ENCODE measurements around the gene ACTN1. TPM values are rescaled to one million over a fixed set of nuclear protein-coding genes. Genes with fewer than 3 reads are reported as not detected.
A peak's percentile ranks its signal among the peaks of the same experiment; 100 is the strongest.
"Not testable (repeated sequence)": the region's sequence is repeated elsewhere in the genome, so short reads cannot be mapped to it uniquely, and the experiment has no call there.

The ACTN1 gene
- total RNA-seq (100 to 1,000 TPM in 2 of 6 donors, 10 to 100 TPM in 4; 41.4 to 133 (median 50.9) TPM), polyA plus RNA-seq (10 to 100 TPM; 24.4 to 47.3 TPM)

DNA sequence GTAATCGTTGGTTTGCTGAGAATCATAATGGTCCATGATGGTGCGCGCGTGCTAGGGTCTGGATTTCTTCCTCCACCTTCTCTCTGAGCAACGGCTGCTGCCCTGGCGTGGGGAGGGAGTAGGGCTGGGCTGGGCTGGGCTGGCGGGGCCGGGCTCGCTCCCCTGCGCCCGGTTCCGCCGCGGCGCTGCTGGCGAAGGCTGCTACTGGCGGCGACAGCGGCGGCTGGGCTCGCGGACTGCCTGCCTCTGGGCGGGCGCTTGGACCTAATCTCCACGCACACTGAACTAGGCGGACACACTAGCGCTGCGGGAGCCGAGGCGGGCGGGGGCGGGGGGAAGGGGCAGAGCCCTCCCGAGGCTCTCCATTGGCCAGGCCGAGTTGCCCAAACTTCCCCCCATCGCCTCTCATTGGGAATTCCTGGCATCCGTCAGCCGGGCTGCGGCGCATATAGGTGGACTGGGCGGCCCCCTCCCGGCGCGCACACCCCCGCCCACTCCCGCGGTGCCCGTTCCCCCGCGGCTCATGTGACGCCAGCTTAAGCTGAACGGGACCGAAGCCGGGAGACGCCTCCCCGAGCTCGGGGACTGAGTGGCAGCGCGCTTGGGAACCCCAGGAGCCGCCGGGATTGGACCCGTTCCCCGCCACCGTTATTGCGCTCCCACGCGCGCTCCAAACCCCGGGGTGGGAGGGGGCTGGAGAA, at the start of gene ACTN1:
Gene ACTN1, minus strand, starts transcription at position 282 of the 701 bp plus-strand sequence. Its CDS starts 246 bp downstream, at position 36.
- peak; percentile 81 to 87 (median 84) for ATAC-seq
- H3K36me3 ChIP-seq = no peaks in the 10 kb centered on the region
- H3K4me1 ChIP-seq = peaks cover 5 to 33% (median 10%) of the 10 kb centered on the region in 3 donors
- peak; percentile 93 to 96 (median 94) for DNase-seq
- H3K27me3 ChIP-seq = no peaks in the 10 kb centered on the region
- 0 to 1% methylated on average over 64 to 68 of the region's 68 CpGs for WGBS, 2 donors
- intact Hi-C loops (cut with DNase I) = no loop called here
- H3K9me3 ChIP-seq = no peaks in the 10 kb centered on the region
- TF ChIP-seq, protein P1, sequence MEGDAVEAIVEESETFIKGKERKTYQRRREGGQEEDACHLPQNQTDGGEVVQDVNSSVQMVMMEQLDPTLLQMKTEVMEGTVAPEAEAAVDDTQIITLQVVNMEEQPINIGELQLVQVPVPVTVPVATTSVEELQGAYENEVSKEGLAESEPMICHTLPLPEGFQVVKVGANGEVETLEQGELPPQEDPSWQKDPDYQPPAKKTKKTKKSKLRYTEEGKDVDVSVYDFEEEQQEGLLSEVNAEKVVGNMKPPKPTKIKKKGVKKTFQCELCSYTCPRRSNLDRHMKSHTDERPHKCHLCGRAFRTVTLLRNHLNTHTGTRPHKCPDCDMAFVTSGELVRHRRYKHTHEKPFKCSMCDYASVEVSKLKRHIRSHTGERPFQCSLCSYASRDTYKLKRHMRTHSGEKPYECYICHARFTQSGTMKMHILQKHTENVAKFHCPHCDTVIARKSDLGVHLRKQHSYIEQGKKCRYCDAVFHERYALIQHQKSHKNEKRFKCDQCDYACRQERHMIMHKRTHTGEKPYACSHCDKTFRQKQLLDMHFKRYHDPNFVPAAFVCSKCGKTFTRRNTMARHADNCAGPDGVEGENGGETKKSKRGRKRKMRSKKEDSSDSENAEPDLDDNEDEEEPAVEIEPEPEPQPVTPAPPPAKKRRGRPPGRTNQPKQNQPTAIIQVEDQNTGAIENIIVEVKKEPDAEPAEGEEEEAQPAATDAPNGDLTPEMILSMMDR (IDR thresholded peaks at IDR 0.05) = no peak
- peak within 1 kb of the TSS; percentile 70 to 94 (median 91) for H3K4me3 ChIP-seq
- peak within 1 kb of the TSS; percentile 85 to 94 (median 88) for H3K27ac ChIP-seq
- FAIRE-seq = no peak

DNA sequence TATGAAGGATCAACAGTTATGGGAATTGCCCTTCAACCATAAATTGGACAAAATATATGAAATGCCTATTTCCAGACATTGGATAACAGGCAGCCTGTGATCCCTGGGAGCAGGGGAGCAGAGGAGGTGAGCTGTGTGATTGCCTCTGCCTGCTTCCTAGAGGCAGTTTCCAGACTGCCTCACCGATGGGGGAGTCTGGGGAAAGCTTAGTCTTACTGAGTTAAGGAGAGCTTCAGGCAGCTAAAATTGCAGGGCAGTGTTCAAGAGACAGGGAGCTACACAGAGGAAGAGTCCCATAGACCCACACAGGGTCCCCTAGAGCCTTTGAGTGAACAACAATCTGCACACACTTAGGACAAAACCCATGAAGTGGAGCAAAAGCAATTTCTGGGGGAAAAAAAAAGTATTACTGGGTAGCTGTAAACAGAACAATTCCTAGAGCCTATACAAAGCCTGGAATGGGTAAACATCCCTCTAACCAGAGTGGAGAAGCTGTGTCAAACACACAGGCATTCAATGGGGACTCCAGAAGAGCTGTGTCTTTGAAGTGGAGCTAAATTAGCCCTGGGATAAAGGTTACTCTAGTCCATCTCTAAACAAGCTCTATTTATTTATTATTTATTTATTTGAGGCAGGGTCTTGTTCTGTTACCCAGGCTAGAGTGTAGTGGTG, 48.3 kb upstream of the ACTN1 start:
- no peaks in the 10 kb centered on the region for H3K9me3 ChIP-seq
- FAIRE-seq (no peak), ATAC-seq (no peak), DNase-seq (no peak)
- intact Hi-C loops (cut with DNase I) = no loop called here
- TF ChIP-seq, protein P1 (IDR thresholded peaks at IDR 0.05) = no peak
- no peak overlapping the region for H3K27ac ChIP-seq
- H3K4me3 ChIP-seq = no peak overlapping the region
- H3K36me3 ChIP-seq = no peaks in the 10 kb centered on the region
- H3K4me1 ChIP-seq = no peaks in the 10 kb centered on the region
- H3K27me3 ChIP-seq = no peaks in the 10 kb centered on the region
- 51 to 65% methylated on average over 1 of the region's 1 CpG for WGBS, 2 donors

DNA sequence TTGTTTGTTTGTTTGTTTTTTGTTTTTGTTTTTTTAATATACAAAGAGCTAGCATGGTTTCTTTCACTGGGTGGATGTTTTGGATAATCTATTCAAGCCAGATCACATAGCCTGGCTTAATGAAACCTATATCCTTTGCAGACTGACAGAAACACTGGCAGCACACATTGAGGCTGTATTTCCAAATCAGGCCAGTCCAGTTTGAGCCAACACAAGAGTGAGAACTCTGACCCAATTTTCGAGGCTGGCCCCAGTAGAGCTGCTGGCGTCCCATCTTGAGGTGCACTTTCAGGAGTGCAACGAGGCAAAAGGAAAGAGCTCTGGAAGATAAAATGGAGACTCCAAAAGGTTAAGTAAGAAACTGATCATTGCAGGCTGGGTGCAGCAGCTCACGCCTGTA, 43.9 kb upstream of the ACTN1 start:
- FAIRE-seq = no peak
- Histone ChIP-seq H3K4me1 (no peaks in the 10 kb centered on the region), H3K4me3 (no peak overlapping the region), H3K9me3 (no peaks in the 10 kb centered on the region), H3K27me3 (no peaks in the 10 kb centered on the region), H3K27ac (no peak overlapping the region), H3K36me3 (no peaks in the 10 kb centered on the region)
- TF ChIP-seq, protein P1 (IDR thresholded peaks at IDR 0.05) = no peak
- 75 to 84% methylated on average over 4 of the region's 4 CpGs for WGBS, 2 donors
- DNase-seq = no peak
- intact Hi-C loops (cut with DNase I) = no loop called here
- no peak for ATAC-seq

DNA sequence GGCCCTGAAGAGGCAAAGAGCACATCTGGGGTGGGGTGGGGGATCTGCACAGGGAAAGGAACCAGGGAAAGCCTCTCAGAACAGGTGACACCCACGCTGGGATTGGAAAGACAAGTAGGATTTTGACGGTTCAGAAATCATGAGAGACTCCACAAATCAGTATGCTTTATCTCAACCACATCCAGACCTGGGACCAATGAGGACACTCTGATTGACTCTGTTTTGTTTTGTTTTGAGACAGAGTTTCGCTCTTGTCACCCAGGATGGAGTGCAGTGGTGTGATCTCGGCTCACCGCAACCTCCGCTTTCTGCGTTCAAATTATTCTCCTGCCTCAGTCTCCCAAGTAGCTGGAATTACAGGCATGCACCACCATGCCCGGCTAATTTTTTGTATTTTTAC, 43.0 kb upstream of the ACTN1 start:
- H3K27ac ChIP-seq; ATAC-seq; intact Hi-C loops (cut with DNase I); H3K36me3 ChIP-seq; FAIRE-seq; H3K9me3 ChIP-seq; H3K27me3 ChIP-seq; DNase-seq; H3K4me1 ChIP-seq; H3K4me3 ChIP-seq: not testable (repeated sequence)
- WGBS, 2 donors = 84 to 88% methylated on average over 8 of the region's 8 CpGs

DNA sequence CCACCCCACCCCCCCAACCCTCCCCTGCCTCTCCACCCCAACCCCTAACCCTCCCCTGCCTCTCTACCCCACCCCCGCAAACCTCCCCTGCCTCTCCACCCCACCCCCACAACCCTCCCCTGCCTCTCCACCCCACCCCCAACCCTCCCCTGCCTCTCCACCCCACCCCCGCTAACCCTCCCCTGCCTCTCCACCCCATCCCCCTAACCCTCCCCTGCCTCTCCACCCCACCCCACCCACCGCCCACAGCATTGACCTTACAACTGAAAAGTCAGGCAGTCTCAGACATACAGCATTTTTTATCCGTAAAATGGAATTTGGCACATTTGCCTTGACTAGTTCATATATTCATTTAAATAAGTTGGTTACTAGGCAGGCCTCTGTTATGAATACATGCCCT, 38.6 kb upstream of the ACTN1 start:
- DNase-seq (no peak), FAIRE-seq (no peak), ATAC-seq (no peak)
- intact Hi-C loops (cut with DNase I) = no loop called here
- H3K9me3 ChIP-seq = no peaks in the 10 kb centered on the region
- 94 to 95% methylated on average over 4 of the region's 4 CpGs for WGBS, 2 donors
- H3K27ac ChIP-seq = no peak overlapping the region
- H3K27me3 ChIP-seq = no peaks in the 10 kb centered on the region
- H3K4me3 ChIP-seq = no peak overlapping the region
- no peaks in the 10 kb centered on the region for H3K36me3 ChIP-seq
- TF ChIP-seq, protein P1 (IDR thresholded peaks at IDR 0.05) = no peak
- H3K4me1 ChIP-seq = no peaks in the 10 kb centered on the region

Data from pancreas (tissue), 10 donors.